HG03575 (cell line): Measurements from ENCODE around the gene EDA.
"Not testable (repeated sequence)": the region's sequence is repeated elsewhere in the genome, so short reads cannot be mapped to it uniquely, and the experiment has no call there.

ENCODE experiments used
- ATAC-seq: cut with Tn5 transposase; IDR thresholded peaks from one replicate; pipeline ENCODE4 v1.9.1; 2021; ENCODE audit not compliant: unreplicated experiment, insufficient number of reproducible peaks, low FRiP score; ENCODE audit errors: extremely low read depth

EDA gene

DNA sequence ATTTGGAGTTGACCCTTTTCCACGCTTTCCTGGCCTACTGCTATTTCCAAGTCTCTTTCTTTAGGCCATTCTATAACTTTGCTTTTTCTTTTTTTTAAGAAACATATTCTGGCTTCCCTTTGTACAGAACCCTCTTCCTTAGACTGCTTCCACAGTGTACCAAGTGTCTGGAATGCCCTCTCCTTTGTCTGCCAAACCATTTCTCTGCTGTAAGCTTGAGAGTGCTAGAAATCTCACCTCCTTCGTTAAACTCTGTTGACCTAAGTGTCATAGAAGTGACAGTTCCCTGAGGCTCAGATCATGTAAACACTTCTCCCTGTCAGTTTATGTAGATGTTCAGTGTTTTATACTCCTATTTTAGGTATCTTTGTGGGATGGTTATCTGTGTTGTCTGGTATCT is 108.4 kb downstream of the EDA start:
- ATAC-seq = no peak

DNA sequence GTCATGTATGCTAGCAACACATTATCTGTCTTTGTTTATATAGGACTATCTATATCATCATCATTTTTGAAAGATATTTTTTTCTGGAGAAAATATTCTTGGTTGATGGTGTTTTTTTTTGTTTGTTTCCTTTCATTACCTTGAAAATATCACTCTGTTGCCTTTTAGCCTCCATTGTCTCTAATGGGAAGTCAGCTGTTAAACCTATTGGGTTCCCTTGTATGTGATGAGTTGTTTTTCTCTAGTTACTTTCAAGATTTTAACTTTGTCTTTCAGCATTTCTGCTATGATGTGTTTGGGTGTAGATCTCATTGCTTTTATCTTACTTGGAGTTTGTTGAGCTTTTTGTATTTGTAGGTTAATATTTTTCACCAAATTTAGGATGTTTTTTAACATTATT is 124.4 kb downstream of the EDA start:
- ATAC-seq = no peak

- no peak for ATAC-seq
These were observed 125.8 kb downstream of the EDA start for GRCh38 chrX:69741721-69742120.

- ATAC-seq = no peak
These were observed 130.1 kb downstream of the EDA start for GRCh38 chrX:69746051-69746450.

GRCh38 chrX:69748055-69748454 is 132.1 kb downstream of the EDA start:
- ATAC-seq = no peak

- ATAC-seq = no peak
These were observed 144.2 kb downstream of the EDA start for GRCh38 chrX:69759921-69760625.

- ATAC-seq = no peak
These were observed 145.7 kb downstream of the EDA start for GRCh38 chrX:69761633-69762032.

DNA sequence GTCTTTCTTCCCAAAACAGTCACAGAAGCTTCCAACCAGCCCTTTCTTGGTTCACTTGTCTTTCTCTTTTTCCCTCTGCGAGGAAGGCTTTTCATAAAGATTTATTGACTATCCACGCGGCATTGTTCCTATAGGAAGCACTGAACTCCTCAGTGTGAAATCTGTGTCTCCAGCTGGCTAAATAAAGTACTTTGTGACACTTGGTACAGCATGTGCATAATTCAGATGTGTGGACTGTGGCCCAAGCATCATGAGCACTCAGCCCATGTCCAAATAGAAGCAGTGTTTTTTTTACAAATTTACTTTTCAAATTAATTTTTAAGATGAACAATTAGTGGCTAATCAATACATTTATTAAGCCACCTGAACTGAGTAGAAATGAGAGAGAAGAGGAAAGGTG is 146.4 kb downstream of the EDA start:
- no peak for ATAC-seq

DNA sequence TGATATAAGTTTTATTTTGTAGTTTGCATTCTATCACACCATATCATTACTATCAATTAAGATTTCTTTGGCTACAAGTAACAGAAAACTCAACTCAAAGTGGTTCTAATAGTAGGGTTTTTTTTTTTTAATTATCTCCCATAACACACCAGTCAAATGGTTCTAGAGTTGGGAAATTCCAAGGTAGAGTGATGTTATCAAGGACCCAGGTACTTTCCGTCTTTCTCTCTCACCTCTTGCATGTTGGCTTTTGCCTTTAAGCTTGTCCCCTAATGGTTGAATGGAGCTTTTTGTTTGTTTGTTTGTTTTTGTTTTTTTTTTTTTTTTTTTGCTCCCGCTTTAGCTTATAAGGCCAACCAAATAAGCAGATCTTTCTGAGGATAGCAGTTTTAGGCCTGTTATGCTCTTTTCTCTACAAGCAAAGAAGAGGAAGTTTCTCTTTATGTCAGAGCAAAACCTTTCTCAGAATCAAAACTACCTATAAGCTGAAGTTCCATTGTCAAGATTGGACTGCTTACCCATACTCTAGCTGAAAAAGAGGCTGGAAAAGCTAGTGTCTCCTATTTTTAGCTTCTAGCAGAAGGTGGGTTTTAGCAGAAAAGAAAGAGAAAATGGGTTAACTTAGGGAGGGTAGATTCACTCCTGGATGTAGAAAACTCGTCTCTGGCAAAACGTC is 177.5 kb downstream of the EDA start:
- no peak for ATAC-seq

- ATAC-seq = no peak
These were observed 179.8 kb downstream of the EDA start for GRCh38 chrX:69795702-69796101.

GRCh38 chrX:69807400-69807799 is 191.5 kb downstream of the EDA start:
- ATAC-seq = no peak

DNA sequence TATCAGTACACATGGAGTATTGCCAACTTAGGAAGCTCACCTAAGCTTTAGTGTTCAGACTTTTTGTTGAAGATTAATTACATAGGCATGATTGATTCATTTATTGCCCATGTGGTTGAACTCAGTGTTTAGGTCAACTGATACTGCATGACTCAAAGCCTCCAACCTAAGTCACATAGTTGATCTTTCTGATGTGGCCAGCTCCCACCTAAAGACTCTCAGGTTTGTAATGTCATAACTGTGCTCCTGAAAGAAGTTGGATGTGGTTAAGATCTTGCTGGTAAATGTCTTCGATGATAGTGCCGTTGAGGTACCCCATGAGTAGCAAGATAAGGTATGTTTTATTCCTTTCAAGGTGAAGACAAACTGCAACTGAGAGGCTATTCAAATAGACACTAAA is 192.5 kb downstream of the EDA start:
- no peak for ATAC-seq

- no peak for ATAC-seq
These were observed 197.8 kb downstream of the EDA start for GRCh38 chrX:69813677-69814076.

- no peak for ATAC-seq
These were observed 199.2 kb downstream of the EDA start for GRCh38 chrX:69815063-69815462.

GRCh38 chrX:69815519-69815918 is 199.6 kb downstream of the EDA start:
- ATAC-seq = no peak

GRCh38 chrX:69844636-69845035 is 228.7 kb downstream of the EDA start:
- no peak for ATAC-seq

GRCh38 chrX:69859999-69860398 is 244.1 kb downstream of the EDA start:
- not testable (repeated sequence) for ATAC-seq

DNA sequence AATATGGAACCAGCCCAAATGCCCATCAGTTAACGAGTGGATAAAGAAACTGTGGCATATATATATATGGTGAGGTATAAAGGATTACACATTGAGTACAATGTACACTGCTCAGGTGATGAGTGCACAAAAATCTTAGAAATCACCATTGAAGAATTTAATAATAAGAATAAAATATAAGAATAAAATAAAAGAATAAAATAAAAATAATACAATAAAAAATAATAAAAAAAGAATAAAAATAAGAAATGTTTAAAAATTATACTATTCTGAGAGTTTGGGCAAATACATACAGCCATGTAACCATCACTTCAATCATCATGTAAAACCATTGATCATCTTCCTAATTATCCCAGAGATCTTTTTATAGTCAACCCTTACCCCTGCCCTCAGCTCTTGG is 260.3 kb downstream of the EDA start:
- no peak for ATAC-seq

DNA sequence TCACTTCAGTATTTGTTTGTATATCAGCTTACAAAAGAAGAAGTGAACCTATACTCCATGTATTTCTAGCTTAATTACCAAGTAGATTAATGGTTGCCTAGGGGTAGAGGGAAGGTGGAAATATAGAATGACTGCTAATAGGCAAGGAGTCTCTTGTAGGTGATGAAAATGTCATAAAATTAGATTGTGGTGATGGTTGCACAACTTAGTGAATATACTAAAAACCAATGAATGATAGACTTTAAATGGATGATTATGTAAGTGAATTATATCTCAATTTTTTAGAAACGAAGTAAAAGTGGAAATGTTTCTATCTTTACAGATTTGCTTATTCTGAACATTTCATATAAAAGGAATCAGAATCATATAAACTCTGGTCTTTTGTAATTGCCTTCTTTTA is 268.3 kb downstream of the EDA start:
- no peak for ATAC-seq

- no peak for ATAC-seq
These were observed 280.1 kb downstream of the EDA start for GRCh38 chrX:69896046-69896445.

DNA sequence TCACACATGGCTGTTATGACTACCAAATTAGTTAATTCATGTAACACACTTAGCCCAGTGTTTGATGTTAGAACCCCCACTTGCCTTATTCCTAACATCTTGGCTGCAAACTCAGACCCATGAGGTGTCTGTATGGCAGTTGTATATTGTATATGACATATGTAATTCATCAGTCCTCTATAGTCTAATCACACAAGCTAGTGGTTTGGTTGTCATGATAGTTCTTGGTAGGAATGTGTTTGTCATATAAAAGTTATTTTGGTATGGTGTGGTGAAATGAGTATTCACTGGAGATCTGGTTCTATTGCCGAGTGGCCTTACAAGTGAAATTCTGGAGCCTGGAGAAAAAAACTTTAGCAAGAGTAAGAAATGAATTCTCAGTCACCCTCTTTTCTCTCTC is 284.6 kb downstream of the EDA start:
- no peak for ATAC-seq
